Myocyte (in vitro differentiated cells): Measurements from ENCODE around the gene NFIB. TPM values are rescaled to one million over a fixed set of nuclear protein-coding genes. Genes with fewer than 3 reads are reported as not detected.

Experiments
- DNase-seq: peaks from one replicate; pipeline ENCODE4 v3.0.0-alpha.2; 2012; ENCODE audit warnings: low read depth
- total RNA-seq: library from RNA; depleted of rRNA; stranded (reverse); fragments of >200 nt; gene quantifications from 2 replicates; pipeline ENCODE4 v1.2.3, GENCODE V29; 2014

NFIB gene
- total RNA-seq, 1 donor from 2014 or later: 9.1 TPM

- DNase-seq: no peak
Observed at GRCh38 chr9:14192556-14192955, 121.4 kb downstream of the NFIB start.

GRCh38 chr9:14191512-14191911, 122.4 kb downstream of the NFIB start:
- DNase-seq: no peak

- no peak for DNase-seq
Observed at GRCh38 chr9:14190240-14190639, 123.7 kb downstream of the NFIB start.

GRCh38 chr9:14189578-14189977, 124.4 kb downstream of the NFIB start:
- no peak for DNase-seq

- DNase-seq: no peak
Observed at GRCh38 chr9:14189146-14189545, 124.8 kb downstream of the NFIB start.

GRCh38 chr9:14188538-14188937, 125.4 kb downstream of the NFIB start:
- no peak for DNase-seq

- DNase-seq: no peak
Observed at GRCh38 chr9:14188011-14188410, 125.9 kb downstream of the NFIB start.

- DNase-seq: no peak
Observed at GRCh38 chr9:14186096-14186495, 127.8 kb downstream of the NFIB start.

- DNase-seq: no peak
Observed at GRCh38 chr9:14185016-14185415, 128.9 kb downstream of the NFIB start.

- DNase-seq: no peak
Observed at GRCh38 chr9:14183001-14183400, 130.9 kb downstream of the NFIB start.

- no peak for DNase-seq
Observed at GRCh38 chr9:14180960-14181537, 132.9 kb downstream of the NFIB start.

- no peak for DNase-seq
Observed at GRCh38 chr9:14180093-14180959, 133.6 kb downstream of the NFIB start.

GRCh38 chr9:14179449-14179848, 134.5 kb downstream of the NFIB start:
- DNase-seq: no peak

GRCh38 chr9:14175778-14176177, 138.2 kb downstream of the NFIB start:
- DNase-seq: no peak

- no peak for DNase-seq
Observed at GRCh38 chr9:14173713-14174112, 140.2 kb downstream of the NFIB start.

GRCh38 chr9:14170973-14171596, 142.9 kb downstream of the NFIB start:
- DNase-seq: no peak

- DNase-seq: no peak
Observed at GRCh38 chr9:14170392-14170931, 143.5 kb downstream of the NFIB start.

- no peak for DNase-seq
Observed at GRCh38 chr9:14168381-14168780, 145.6 kb downstream of the NFIB start.

- DNase-seq: peak; percentile 7
Observed at GRCh38 chr9:14165376-14166035, 148.4 kb downstream of the NFIB start.

- no peak for DNase-seq
Observed at GRCh38 chr9:14164908-14165307, 149.0 kb downstream of the NFIB start.

GRCh38 chr9:14159440-14160216, 154.3 kb downstream of the NFIB start:
- DNase-seq: peak; percentile 45
